BJ (cell line): ENCODE data around the gene DUSP21. TPM values are rescaled to one million over a fixed set of nuclear protein-coding genes. Genes with fewer than 3 reads are reported as not detected.

Source experiments
- polyA plus RNA-seq: library from polyadenylated mRNA; depleted of rRNA; stranded (reverse); fragments of >200 nt; gene quantifications from 2 replicates; pipeline ENCODE4 v1.2.3, GENCODE V29; 2011; rRNA removed

The DUSP21 gene
- polyA plus RNA-seq, 1 experiment, result not detected

Other genes with a start within 250 kb of the DUSP21 start
- gene KDM6A, start 29.2 kb downstream of the DUSP21 start, polyA plus RNA-seq, result 5.4 and 7.6 TPM in 2 replicates